ENCODE results near the gene DUSP1. TPM values are rescaled to one million over a fixed set of nuclear protein-coding genes. Genes with fewer than 3 reads are reported as not detected.

The DUSP1 gene
- total and polyA plus RNA-seq, 9 of the 15 experiments (the other 6 are each of a cell fraction or from before 2014, with no cell fraction given): 2.1 to 14.2 (median 8.5) TPM

- no TSS peak for BruUV-seq (replicated peaks)
- peaks cover 41 to 46% of the 10 kb centered on the region in 2 experiments; a peak in 4 of 5 replicates for H3K4me1 ChIP-seq (replicated peaks in 1 of 2; ENCODE audit: control insufficient read depth in 2 of 2, insufficient read depth in 2 of 2, low read length in 2 of 2)
- ATAC-seq (peak; percentile 19; the same call in 2 of the 3 replicates), DNase-seq (ENCODE audit: extremely low read depth in 1 of 4, low spot score in 3 of 4) (no peak), FAIRE-seq (no peak)
- H4K20me1 ChIP-seq (replicated peaks; ENCODE audit: control insufficient read depth, insufficient read depth, low read length): no peaks in the 10 kb centered on the region
- peak overlapping the region; percentile 81 for H2AFZ ChIP-seq (ENCODE audit: low read depth, low read length)
- no peaks in the 10 kb centered on the region for H3K36me3 ChIP-seq (ENCODE audit: control insufficient read depth, insufficient read depth, low read length)
- H3K79me2 ChIP-seq (ENCODE audit: control insufficient read depth, insufficient read depth, low read length): peaks cover 6% of the 10 kb centered on the region; the same call in 1 of the 3 replicates
- H3K9me1 ChIP-seq (ENCODE audit: control insufficient read depth, insufficient read depth, low read length): no peaks in the 10 kb centered on the region
- H3K9me3 ChIP-seq (replicated peaks; ENCODE audit: control insufficient read depth, insufficient read depth, low read depth, low read length): no peaks in the 10 kb centered on the region
- ChIA-PET POLR2A (interaction anchor here (0.5 to 1.9 kb wide), 7 partner anchors 9 to 64 kb away, joined by 3 to 10 read pairs (median 4); partner anchors contain the start of gene DUSP1), CTCF (ENCODE audit: low intra/inter-chr PET ratio) (no interaction called here)
- peak overlapping the region; percentile 47; the same call in 2 of the 3 replicates for H3K27ac ChIP-seq (ENCODE audit: extremely low read depth, low read depth, low read length)
- H3K27me3 ChIP-seq (ENCODE audit: control insufficient read depth in 2 of 2, insufficient read depth in 2 of 2, low read length in 2 of 2): no peaks in the 10 kb centered on the region
- 69% methylated on average over 14 of the region's 16 CpGs for WGBS (ENCODE audit: insufficient coverage, low coverage, missing lambda C conversion rate)
- no peak overlapping the region for H3K4me3 ChIP-seq
- H3K9ac ChIP-seq (ENCODE audit: insufficient read depth in 1 of 2, low read depth in 2 of 2, low read length in 2 of 2): peak overlapping the region; percentile 28 to 72; a peak in 3 of 4 replicates
- in situ Hi-C loops (cut with MboI): no loop called here
- TF ChIP-seq ZNF592 (IDR thresholded peaks at IDR 0.05): 0 out of 2 replicates have a peak, but pooled peaks have one; percentile 30
- TF ChIP-seq COPS2 (conservative IDR thresholded peaks at IDR 0.05): no peak
- TF ChIP-seq NRF1 (conservative IDR thresholded peaks at IDR 0.05 in 1 of 2, IDR thresholded peaks at IDR 0.05 in 1 of 2): peak; percentile 67 to 74
- TF ChIP-seq CEBPB (tag; IDR thresholded peaks at IDR 0.05): peak; percentile 40; the same call in 1 of the 2 replicates
- TF ChIP-seq ZFX (CRISPR knock-in tag; IDR thresholded peaks at IDR 0.05): peak; percentile 43
- no peak overlapping the region; the same call in 1 of the 2 replicates for H3K4me2 ChIP-seq (ENCODE audit: insufficient read depth, low read length)
- intact Hi-C loops (cut with micrococcal nuclease): no loop called here
Measured at GRCh38 chr5:172800088-172800551, 29.1 kb upstream of the DUSP1 start.
